ENCODE measurements around the gene FUZ.

Gene FUZ

GRCh38 chr19:49851456-49852259, 38.6 kb upstream of the FUZ start:
- no peak for DNase-seq (ENCODE audit: insufficient read length, low spot score)
- FAIRE-seq, result no peak

- DNase-seq (ENCODE audit: insufficient read length, low spot score) (peak; percentile 97), FAIRE-seq (peak; percentile 88)
These were observed 37.6 kb upstream of the FUZ start, which contains the start of gene PTOV1 for GRCh38 chr19:49850487-49851342. TSS of gene PTOV1 (plus strand) at chr19:49851159.

GRCh38 chr19:49850221-49850486, 37.1 kb upstream of the FUZ start:
- FAIRE-seq, result no peak
- DNase-seq (ENCODE audit: insufficient read length, low spot score), result no peak

- FAIRE-seq (no peak), DNase-seq (ENCODE audit: insufficient read length, low spot score) (no peak)
These were observed 36.5 kb upstream of the FUZ start for GRCh38 chr19:49849433-49850220.

- DNase-seq (ENCODE audit: insufficient read length, low spot score) (no peak), FAIRE-seq (no peak)
These were observed 35.8 kb upstream of the FUZ start for GRCh38 chr19:49848938-49849337.

- DNase-seq (ENCODE audit: insufficient read length, low spot score) (no peak), FAIRE-seq (no peak)
These were observed 34.9 kb upstream of the FUZ start for GRCh38 chr19:49847731-49848696.

- DNase-seq (ENCODE audit: insufficient read length, low spot score) (no peak), FAIRE-seq (no peak)
These were observed 33.3 kb upstream of the FUZ start for GRCh38 chr19:49846408-49846807.

- DNase-seq (ENCODE audit: insufficient read length, low spot score) (no peak), FAIRE-seq (no peak)
These were observed 32.3 kb upstream of the FUZ start for GRCh38 chr19:49845414-49845813.

- DNase-seq (ENCODE audit: insufficient read length, low spot score) (no peak), FAIRE-seq (no peak)
These were observed 31.3 kb upstream of the FUZ start for GRCh38 chr19:49844138-49845095.

GRCh38 chr19:49843265-49843664, 30.2 kb upstream of the FUZ start:
- FAIRE-seq (no peak), DNase-seq (ENCODE audit: insufficient read length, low spot score) (no peak)

GRCh38 chr19:49840736-49841249, 27.7 kb upstream of the FUZ start:
- no peak for FAIRE-seq
- DNase-seq (ENCODE audit: insufficient read length, low spot score), result no peak

GRCh38 chr19:49840321-49840720, 27.2 kb upstream of the FUZ start:
- FAIRE-seq (no peak), DNase-seq (ENCODE audit: insufficient read length, low spot score) (no peak)

- FAIRE-seq (no peak), DNase-seq (ENCODE audit: insufficient read length, low spot score) (no peak)
These were observed 26.6 kb upstream of the FUZ start for GRCh38 chr19:49839713-49840112.

- FAIRE-seq (no peak), DNase-seq (ENCODE audit: insufficient read length, low spot score) (no peak)
These were observed 25.9 kb upstream of the FUZ start for GRCh38 chr19:49838885-49839588.

- no peak for FAIRE-seq
These were observed 24.3 kb upstream of the FUZ start for GRCh38 chr19:49837425-49837824.

GRCh38 chr19:49837009-49837310, 23.9 kb upstream of the FUZ start:
- FAIRE-seq, result no peak
- DNase-seq (ENCODE audit: insufficient read length, low spot score), result no peak

More at GRCh38 chr19:49837425-49837824, 24.3 kb upstream of the FUZ start:
- no peak for DNase-seq (ENCODE audit: insufficient read length, low spot score)

GRCh38 chr19:49836176-49837008, 23.3 kb upstream of the FUZ start:
- FAIRE-seq (no peak), DNase-seq (ENCODE audit: insufficient read length, low spot score) (no peak)

Measured in GM19239 (cell line).